B cell (primary cell): ENCODE results near the gene ZDHHC1. TPM values are rescaled to one million over a fixed set of nuclear protein-coding genes. Genes with fewer than 3 reads are reported as not detected.

Experiments
- ATAC-seq: fragments of 200-7000 bp; cut with Tn5 transposase; one replicate; pipeline ENCODE4 v1.10.0; 2021; ENCODE audit warnings: low read depth, mild to moderate bottlenecking, moderate number of reproducible peaks, moderate library complexity
- CTCF ChIA-PET: fragments of 350-600 bp; sonication (Branson Sonifier 250); formaldehyde crosslinking; loops from one replicate; lab custom pipeline; 2021; ENCODE audit warnings: antibody characterized with exemption, inconsistent platforms; lab: Charles Lee
- POLR2A ChIA-PET: fragments of 350-600 bp; sonication (Branson Sonifier 250); formaldehyde crosslinking; loops from one replicate; lab custom pipeline; 2021; ENCODE audit warnings: antibody characterized with exemption; lab: Charles Lee
- DNase-seq: peaks from one replicate; pipeline ENCODE4 v3.0.0; 2013
- H2AFZ ChIP-seq: 2 replicates; pipeline ENCODE4 v1.6.1; 2012; ENCODE audit warnings: mild to moderate bottlenecking, low read depth, low read length; ENCODE audit not compliant: insufficient read depth, poor library complexity, severe bottlenecking
- H3K27ac ChIP-seq, 2 donors: 1 replicate in 1 of 2; 2 replicates in 1 of 2; pipeline ENCODE4 v1.5.1; 2012 to 2013; ENCODE audit warnings: low read length in 2 of 2, mild to moderate bottlenecking in 2 of 2, moderate library complexity in 1 of 2
- H3K27me3 ChIP-seq, 4 experiments: fragments of 200-600 bp in 1 of 4; sonication (generic) in 1 of 4; replicated peaks in 1 of 4; 1 replicate in 2 of 4; 2 replicates in 2 of 4; pipeline versions ENCODE4 v1.6.1 to v1.7.0; 2013 to 2016; ENCODE audit warnings: low read length in 3 of 4, mild to moderate bottlenecking in 2 of 4, mixed read lengths in 1 of 4, moderate library complexity in 1 of 4; ENCODE audit not compliant: insufficient read depth in 4 of 4, control insufficient read depth in 3 of 4; ENCODE audit errors: control extremely low read depth in 1 of 4
- H3K36me3 ChIP-seq, 2 experiments: replicated peaks in 1 of 2; 1 replicate in 1 of 2; 2 replicates in 1 of 2; pipeline versions ENCODE4 v1.6.1 to v1.7.1; 2013; ENCODE audit warnings: low read length in 1 of 2; ENCODE audit not compliant: insufficient read depth in 2 of 2, control insufficient read depth in 1 of 2; ENCODE audit errors: control extremely low read depth in 1 of 2, extremely low read depth in 1 of 2
- H3K4me1 ChIP-seq, 2 donors: fragments of 200-600 bp in 1 of 2; sonication (generic) in 1 of 2; 1 replicate in 1 of 2; 2 replicates in 1 of 2; pipeline versions ENCODE4 v1.5.1 to v1.6.1; 2013 to 2017; ENCODE audit warnings: low read length in 2 of 2; ENCODE audit not compliant: control insufficient read depth in 2 of 2, insufficient read depth in 2 of 2
- H3K4me2 ChIP-seq: replicated peaks from 2 replicates; pipeline ENCODE3; 2012; ENCODE audit warnings: mild to moderate bottlenecking, low read depth, low read length; ENCODE audit not compliant: poor library complexity, severe bottlenecking
- H3K4me3 ChIP-seq, 5 experiments: fragments of 200-600 bp in 1 of 5; sonication (generic) in 1 of 5; 1 replicate in 3 of 5; 2 replicates in 2 of 5; pipeline versions ENCODE4 v1.5.1 to v1.7.0; 2011 to 2016; ENCODE audit warnings: low read length in 4 of 5, mild to moderate bottlenecking in 4 of 5, low read depth in 2 of 5, control low read depth in 1 of 5, moderate library complexity in 1 of 5; ENCODE audit not compliant: insufficient read depth in 1 of 5; ENCODE audit errors: control extremely low read depth in 1 of 5, extremely low read depth in 1 of 5
- H3K79me2 ChIP-seq: fragments of 200-600 bp; sonication (generic); one replicate; pipeline ENCODE4 v1.6.0; 2016; ENCODE audit warnings: low read length; ENCODE audit not compliant: control insufficient read depth, insufficient read depth
- H3K9ac ChIP-seq: fragments of 200-600 bp; sonication (generic); 2 replicates; pipeline ENCODE4 v1.6.1; 2017; ENCODE audit warnings: mild to moderate bottlenecking, low read length, moderate library complexity
- H3K9me3 ChIP-seq, 3 donors: one replicate each; pipeline versions ENCODE4 v1.6.1 to v1.7.1; 2013; ENCODE audit warnings: low read length in 2 of 3; ENCODE audit not compliant: control insufficient read depth in 2 of 3, insufficient read depth in 1 of 3; ENCODE audit errors: control extremely low read depth in 1 of 3
- H4K20me1 ChIP-seq: 2 replicates; pipeline ENCODE4 v1.6.0; 2012; ENCODE audit warnings: mild to moderate bottlenecking, low read length; ENCODE audit not compliant: insufficient read depth, control insufficient read depth, poor library complexity, severe bottlenecking
- H3K27ac Mint-ChIP-seq: one replicate; pipeline ENCODE4 v1.8.0; 2021; ENCODE audit warnings: mixed read lengths
- H3K27me3 Mint-ChIP-seq: one replicate; pipeline ENCODE4 v1.8.0; 2021; ENCODE audit warnings: mixed read lengths
- H3K4me1 Mint-ChIP-seq: one replicate; pipeline ENCODE4 v1.8.0; 2021; ENCODE audit warnings: mixed read lengths
- H3K4me3 Mint-ChIP-seq: one replicate; pipeline ENCODE4 v1.8.0; 2021; ENCODE audit warnings: mixed read lengths
- H3K9me3 Mint-ChIP-seq: one replicate; pipeline ENCODE4 v1.8.0; 2022; ENCODE audit warnings: mixed read lengths; ENCODE audit not compliant: insufficient read depth
- EZH2 ChIP-seq: IDR thresholded peaks from 2 replicates; pipeline ENCODE4 v1.6.1; 2012; ENCODE audit warnings: borderline replicate concordance, low read depth, mild to moderate bottlenecking, moderate library complexity, low read length; ENCODE audit not compliant: insufficient read depth, poor library complexity, severe bottlenecking
- WGBS: methylation state at CpG from one replicate; pipeline ENCODE4 v1.1.5; 2013; ENCODE audit warnings: missing lambda C conversion rate; ENCODE audit not compliant: insufficient coverage; 5-methylcytosine and 5-hydroxymethylcytosine counted together
- intact Hi-C: fragments of 100-400 bp; cut with micrococcal nuclease; formaldehyde crosslinking; loops from one replicate; pipeline ENCODE4 v1.10.0; 2022
- polyA plus RNA-seq: library from polyadenylated mRNA; depleted of rRNA; stranded (reverse); fragments of >200 nt; gene quantifications from 2 replicates; pipeline ENCODE4 v1.2.3, GENCODE V29; 2012
- total RNA-seq, 2 donors: library from RNA; stranded (reverse); fragments of 120-200 nt in 1 of 2; gene quantifications; 1 replicate in 1 of 2; 2 replicates in 1 of 2; pipeline versions ENCODE4 v1.2.3 to v1.2.4, GENCODE V29; 2013 to 2022
- TF ChIP-seq, protein P1 (sequence below): fragments of 200-600 bp; IDR thresholded peaks from one replicate; pipeline ENCODE4 v1.8.0; 2022; ENCODE audit warnings: antibody characterized with exemption, mild to moderate bottlenecking

The ZDHHC1 gene
- total and polyA plus RNA-seq, 2 donors (not counting 1 experiment from before 2014, with no cell fraction given): 0.58 to 2.8 TPM

DNA sequence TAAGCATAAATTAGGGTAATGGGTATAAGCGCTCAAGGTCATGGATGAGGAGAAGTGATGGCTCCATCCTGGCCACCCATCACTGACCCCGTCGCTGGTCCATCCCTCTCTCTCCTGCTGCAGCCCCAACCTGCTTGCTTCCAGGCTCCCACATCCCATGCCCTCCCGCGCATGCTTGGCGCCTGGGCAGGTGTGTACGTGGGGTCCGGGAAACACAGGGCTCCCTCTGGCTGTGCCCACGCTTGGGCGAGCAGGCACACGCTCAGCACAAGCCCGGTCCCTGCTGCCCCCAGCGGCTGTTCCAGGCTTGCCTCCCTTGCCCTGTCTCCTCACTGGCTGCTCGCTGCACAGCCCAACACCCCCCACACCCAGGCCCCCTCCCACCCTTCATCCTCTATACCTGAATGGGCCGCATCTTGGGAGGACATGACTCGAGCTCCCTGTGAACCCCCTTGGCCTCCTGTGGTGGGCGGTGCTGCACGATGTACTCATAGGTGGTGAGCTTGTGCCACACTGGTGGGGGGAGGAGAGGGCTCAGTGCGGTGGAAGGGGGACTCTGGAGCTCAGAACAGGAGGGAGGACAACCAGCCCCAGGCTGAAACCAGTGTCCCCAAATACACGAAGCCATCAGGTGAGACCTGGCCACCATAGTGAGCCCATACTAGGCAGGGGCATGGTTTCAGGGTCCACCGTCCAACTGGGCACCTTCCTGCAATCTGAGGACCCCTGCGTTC, 18.3 kb downstream of the ZDHHC1 start:
- TF ChIP-seq, protein P1, sequence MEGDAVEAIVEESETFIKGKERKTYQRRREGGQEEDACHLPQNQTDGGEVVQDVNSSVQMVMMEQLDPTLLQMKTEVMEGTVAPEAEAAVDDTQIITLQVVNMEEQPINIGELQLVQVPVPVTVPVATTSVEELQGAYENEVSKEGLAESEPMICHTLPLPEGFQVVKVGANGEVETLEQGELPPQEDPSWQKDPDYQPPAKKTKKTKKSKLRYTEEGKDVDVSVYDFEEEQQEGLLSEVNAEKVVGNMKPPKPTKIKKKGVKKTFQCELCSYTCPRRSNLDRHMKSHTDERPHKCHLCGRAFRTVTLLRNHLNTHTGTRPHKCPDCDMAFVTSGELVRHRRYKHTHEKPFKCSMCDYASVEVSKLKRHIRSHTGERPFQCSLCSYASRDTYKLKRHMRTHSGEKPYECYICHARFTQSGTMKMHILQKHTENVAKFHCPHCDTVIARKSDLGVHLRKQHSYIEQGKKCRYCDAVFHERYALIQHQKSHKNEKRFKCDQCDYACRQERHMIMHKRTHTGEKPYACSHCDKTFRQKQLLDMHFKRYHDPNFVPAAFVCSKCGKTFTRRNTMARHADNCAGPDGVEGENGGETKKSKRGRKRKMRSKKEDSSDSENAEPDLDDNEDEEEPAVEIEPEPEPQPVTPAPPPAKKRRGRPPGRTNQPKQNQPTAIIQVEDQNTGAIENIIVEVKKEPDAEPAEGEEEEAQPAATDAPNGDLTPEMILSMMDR: no peak
- no peak for TF ChIP-seq EZH2
- Histone ChIP-seq H3K79me2 (no peaks in the 10 kb centered on the region), H2AFZ (no peak overlapping the region), H3K27me3 (peaks cover 0 to 46% (median 23%) of the 10 kb centered on the region in 4 experiments), H3K4me1 (peaks cover 23 to 29% of the 10 kb centered on the region in 2 donors), H4K20me1 (no peaks in the 10 kb centered on the region), H3K4me3 (no peak overlapping the region), H3K4me2 (no peak overlapping the region), H3K27ac (no peak overlapping the region), H3K36me3 (no peaks in the 10 kb centered on the region), H3K9ac (no peak overlapping the region), H3K9me3 (peaks cover 0 to 12% (median 0%) of the 10 kb centered on the region in 3 donors)
- no peak for ATAC-seq
- CTCF ChIA-PET: interaction anchor here (1.0 kb wide), 1 partner anchor 59 kb away, joined by 3 read pairs; no protein-coding TSS in a partner anchor
- no peak for DNase-seq
- POLR2A ChIA-PET: interaction anchor here (0.5 kb wide), 1 partner anchor 186 kb away, joined by 3 read pairs; no protein-coding TSS in a partner anchor
- Mint-ChIP-seq H3K9me3 (no peaks in the 10 kb centered on the region), H3K4me1 (peaks cover 11% of the 10 kb centered on the region), H3K27ac (no peak overlapping the region), H3K27me3 (peaks cover 21% of the 10 kb centered on the region), H3K4me3 (no peak overlapping the region)
- 89% methylated on average over 17 of the region's 22 CpGs for WGBS
- intact Hi-C loops: loop anchor here (10.0 kb wide), 1 partner anchor 53 kb away; no protein-coding TSS in a partner anchor
